Measurements from ENCODE around the gene ARSI.

- no peak for TF ChIP-seq POLR2A (IDR thresholded peaks at IDR 0.05)
- TF ChIP-seq CTCF (IDR thresholded peaks at IDR 0.05): no peak
- TF ChIP-seq POLR2AphosphoS5 (IDR thresholded peaks at IDR 0.05): no peak
- no peak for TF ChIP-seq EP300 (IDR thresholded peaks at IDR 0.05)
Observed at GRCh38 chr5:150249744-150250143, 53.0 kb downstream of the ARSI start.
